A549 treated with DMSO at 1 μM for 4 hours (cell line): ENCODE measurements around the gene ALOX12B. TPM values are rescaled to one million over a fixed set of nuclear protein-coding genes. Genes with fewer than 3 reads are reported as not detected.

Experiments
- total RNA-seq: library from RNA; stranded (reverse); fragments of 200-300 nt; extraction: Qiagen RNA extraction; gene quantifications from 5 replicates; pipeline ENCODE4 v1.2.3, GENCODE V29; 2022; ENCODE audit warnings: low read depth

ALOX12B gene
- total RNA-seq, result 0.75 to 2.1 TPM (median 1.2 TPM) in 5 replicates

GRCh38 chr17:8087075-8087951, at the start of gene ALOX12B:
Gene ALOX12B, minus strand, starts transcription at chr17:8087716. Its CDS starts 274 bp downstream, at chr17:8087442.

DNA sequence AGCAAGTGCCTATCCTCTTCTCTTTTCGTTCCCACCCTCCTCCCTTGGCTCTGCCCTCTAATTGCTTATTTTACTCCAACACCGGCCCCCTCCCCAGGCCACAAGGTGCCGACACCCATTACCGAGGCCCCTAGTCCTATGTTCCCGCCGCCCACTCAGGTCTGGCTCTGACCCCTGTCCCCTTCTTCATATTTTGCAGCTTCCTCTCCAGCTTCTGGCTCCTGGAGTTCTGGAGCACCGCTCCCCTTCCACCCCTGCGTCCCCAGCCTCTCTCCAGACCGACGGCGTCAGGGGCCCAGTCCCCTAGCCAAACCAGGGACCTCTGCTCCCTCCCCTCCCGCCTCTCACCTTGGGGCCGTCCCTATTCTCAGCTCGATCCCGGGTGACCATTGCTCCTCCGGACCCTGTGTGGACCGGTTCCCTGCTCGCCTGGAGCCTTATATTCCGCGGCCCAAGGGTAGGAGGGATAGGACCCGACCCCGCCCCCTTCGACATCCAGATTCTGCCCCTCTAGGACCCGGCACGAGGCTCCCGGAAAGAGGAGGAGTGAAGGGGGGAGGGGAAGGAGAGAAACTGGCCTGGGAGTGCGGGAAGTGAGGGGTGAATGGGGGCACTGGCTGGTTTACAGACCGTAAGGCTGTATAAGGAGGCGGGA, 36.3 kb upstream of the ALOX12B start, which contains the start of gene HES7:
TSS of gene HES7 (minus strand) at position 412 of the 655 bp plus-strand sequence. CDS start at position 390, 22 bp downstream.

GRCh38 chr17:8117980-8118768, 30.7 kb upstream of the ALOX12B start, which contains the start of gene ALOXE3:
Gene ALOXE3, minus strand, starts transcription at chr17:8118514. Its CDS starts 524 bp downstream, at chr17:8117990.

DNA sequence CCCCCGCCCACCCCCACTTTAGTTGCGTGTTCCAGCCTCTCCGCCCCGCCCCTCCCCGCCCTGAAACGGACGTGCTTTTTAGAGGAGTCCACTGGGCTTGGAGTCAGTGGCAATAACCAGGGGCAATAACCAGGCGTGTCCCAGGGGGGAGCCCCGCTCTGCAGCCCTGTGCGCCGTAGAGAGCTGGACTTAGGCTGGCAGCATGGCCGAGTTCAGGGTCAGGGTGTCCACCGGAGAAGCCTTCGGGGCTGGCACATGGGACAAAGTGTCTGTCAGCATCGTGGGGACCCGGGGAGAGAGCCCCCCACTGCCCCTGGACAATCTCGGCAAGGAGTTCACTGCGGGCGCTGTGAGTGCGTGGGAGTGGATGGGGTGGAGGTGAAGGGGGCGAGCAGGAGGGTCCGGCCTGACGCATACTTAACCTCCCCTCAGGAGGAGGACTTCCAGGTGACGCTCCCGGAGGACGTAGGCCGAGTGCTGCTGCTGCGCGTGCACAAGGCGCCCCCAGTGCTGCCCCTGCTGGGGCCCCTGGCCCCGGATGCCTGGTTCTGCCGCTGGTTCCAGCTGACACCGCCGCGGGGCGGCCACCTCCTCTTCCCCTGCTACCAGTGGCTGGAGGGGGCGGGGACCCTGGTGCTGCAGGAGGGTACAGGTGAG, 48.4 kb downstream of the ALOX12B start, which contains the start of gene ALOX15B:
TSS of gene ALOX15B (plus strand) at position 106 of the 657 bp plus-strand sequence. CDS start at position 203, 97 bp downstream.

Other genes starting within 250 kb of the ALOX12B start
- 0.57 to 1.7 TPM (median 0.96 TPM) in 5 replicates for gene TMEM88, start 232.7 kb downstream of the ALOX12B start, total RNA-seq
- 191 to 232 TPM (median 215 TPM) in 5 replicates for gene NAA38, start 230.2 kb downstream of the ALOX12B start, total RNA-seq
- gene CYB5D1, start 229.7 kb downstream of the ALOX12B start, total RNA-seq, result 21.2 to 25.1 TPM (median 23.1 TPM) in 5 replicates
- gene CHD3, start 198.9 kb downstream of the ALOX12B start, total RNA-seq, result 66.5 to 79.7 TPM (median 70.3 TPM) in 5 replicates
- 1.4 to 2.0 TPM (median 1.6 TPM) in 5 replicates for gene RNF227, start 171.4 kb downstream of the ALOX12B start, total RNA-seq
- 1.8 to 3.3 TPM (median 2.4 TPM) in 5 replicates for gene KCNAB3, start 157.9 kb downstream of the ALOX12B start, total RNA-seq
- gene TRAPPC1, start 155.8 kb downstream of the ALOX12B start, total RNA-seq, result 271 to 324 TPM (median 289 TPM) in 5 replicates
- 37.7 to 45.9 TPM (median 41.4 TPM) in 5 replicates for gene CNTROB, start 155.5 kb downstream of the ALOX12B start, total RNA-seq
- not detected in 5 replicates for gene GUCY2D, start 85.1 kb downstream of the ALOX12B start, total RNA-seq
- not detected in 5 replicates for gene ALOX15B, start 48.7 kb downstream of the ALOX12B start, total RNA-seq
- gene ALOXE3, start 30.8 kb upstream of the ALOX12B start, total RNA-seq, result 5.9 to 9.7 TPM (median 6.4 TPM) in 5 replicates
- 0.63 to 1.6 TPM (median 1.3 TPM) in 5 replicates for gene HES7, start 36.4 kb upstream of the ALOX12B start, total RNA-seq
- gene PER1, start 64.7 kb upstream of the ALOX12B start, total RNA-seq, result 4.0 to 6.3 TPM (median 4.6 TPM) in 5 replicates
- 21.5 to 27.7 TPM (median 25.6 TPM) in 5 replicates for gene VAMP2, start 75.2 kb upstream of the ALOX12B start, total RNA-seq
- 16.2 to 19.5 TPM (median 18.8 TPM) in 5 replicates for gene TMEM107, start 88.7 kb upstream of the ALOX12B start, total RNA-seq
- gene BORCS6, start 102.5 kb upstream of the ALOX12B start, total RNA-seq, result 5.3 to 8.3 TPM (median 6.8 TPM) in 5 replicates
- gene AURKB, start 122.9 kb upstream of the ALOX12B start, total RNA-seq, result 151 to 173 TPM (median 157 TPM) in 5 replicates
- gene CTC1, start 160.3 kb upstream of the ALOX12B start, total RNA-seq, result 8.5 to 17.5 TPM (median 16.0 TPM) in 5 replicates
- gene PFAS, start 161.6 kb upstream of the ALOX12B start, total RNA-seq, result 46.9 to 57.4 TPM (median 54.6 TPM) in 5 replicates
- gene RANGRF, start 201.0 kb upstream of the ALOX12B start, total RNA-seq, result 43.5 to 50.8 TPM (median 48.6 TPM) in 5 replicates
- 5.6 to 7.7 TPM (median 7.2 TPM) in 5 replicates for gene SLC25A35, start 207.7 kb upstream of the ALOX12B start, total RNA-seq
- gene ARHGEF15, start 222.5 kb upstream of the ALOX12B start, total RNA-seq, result 0.06 TPM in 1 of 5 replicates, not detected in the others